Mucosa of descending colon (tissue), 3 donors: ENCODE data around the gene SOCS3. TPM values are rescaled to one million over a fixed set of nuclear protein-coding genes. Genes with fewer than 3 reads are reported as not detected.

Experiments
- ATAC-seq: fragments of 200-7000 bp; cut with Tn5 transposase; one replicate; pipeline ENCODE4 v1.9.1; 2020; ENCODE audit warnings: mild to moderate bottlenecking, moderate library complexity
- DNase-seq, 3 donors: peaks; one replicate each; pipeline ENCODE4 v3.0.0-alpha.2; 2020
- H3K36me3 ChIP-seq: fragments of 200-600 bp; one replicate; pipeline ENCODE4 v1.8.0; 2021; ENCODE audit warnings: low read depth, mild to moderate bottlenecking
- H3K4me1 ChIP-seq: fragments of 200-600 bp; one replicate; pipeline ENCODE4 v1.8.0; 2021; ENCODE audit warnings: low read depth, mild to moderate bottlenecking
- H3K4me3 ChIP-seq: fragments of 200-600 bp; one replicate; pipeline ENCODE4 v1.8.0; 2021; ENCODE audit warnings: mild to moderate bottlenecking
- H3K9me3 ChIP-seq: fragments of 200-600 bp; one replicate; pipeline ENCODE4 v1.8.0; 2021; ENCODE audit warnings: mild to moderate bottlenecking
- CTCF ChIP-seq: fragments of 200-600 bp; IDR thresholded peaks from one replicate; pipeline ENCODE4 v1.8.0; 2022; ENCODE audit warnings: antibody characterized with exemption, mild to moderate bottlenecking
- intact Hi-C, 2 donors: fragments of 100-400 bp; cut with DNase I in 1 of 2; cut with micrococcal nuclease in 1 of 2; formaldehyde crosslinking; loops; one replicate each; pipeline versions ENCODE4 v1.11.0 to v1.11.1; 2022; cut with DNase I, micrococcal nuclease
- total RNA-seq, 3 donors: library from RNA; stranded (reverse); fragmentation: NEBNext Ultra II Directional in 2 of 3; extraction: Animal tissue kit (Norgen Biotek cat#: 25700) in 2 of 3; gene quantifications; one replicate each; pipeline versions ENCODE4 v1.2.1 to v1.2.4, GENCODE V29; 2021 to 2023
- donor health status: DM: no; HTN: no; CAD: no; lungs with moderate emphysema.
- donor health status: DM: no; HTN: no; CAD: no.
- donor health status: DM: no; HTN: yes; CAD: no.

Gene SOCS3
- total RNA-seq, 3 donors from 2014 or later = 21.9 to 41.3 (median 23.2) TPM

GRCh38 chr17:78390241-78391050 lies 30.6 kb upstream of the SOCS3 start:
- H3K4me3 ChIP-seq = no peak overlapping the region
- peak in 1 of 3 donors; percentile 26 for DNase-seq
- peak; percentile 16 for ATAC-seq
- intact Hi-C loops = no loop called here
- H3K4me1 ChIP-seq = peaks cover 17% of the 10 kb centered on the region
- no peak for TF ChIP-seq CTCF
- no peaks in the 10 kb centered on the region for H3K36me3 ChIP-seq
- no peaks in the 10 kb centered on the region for H3K9me3 ChIP-seq

DNA sequence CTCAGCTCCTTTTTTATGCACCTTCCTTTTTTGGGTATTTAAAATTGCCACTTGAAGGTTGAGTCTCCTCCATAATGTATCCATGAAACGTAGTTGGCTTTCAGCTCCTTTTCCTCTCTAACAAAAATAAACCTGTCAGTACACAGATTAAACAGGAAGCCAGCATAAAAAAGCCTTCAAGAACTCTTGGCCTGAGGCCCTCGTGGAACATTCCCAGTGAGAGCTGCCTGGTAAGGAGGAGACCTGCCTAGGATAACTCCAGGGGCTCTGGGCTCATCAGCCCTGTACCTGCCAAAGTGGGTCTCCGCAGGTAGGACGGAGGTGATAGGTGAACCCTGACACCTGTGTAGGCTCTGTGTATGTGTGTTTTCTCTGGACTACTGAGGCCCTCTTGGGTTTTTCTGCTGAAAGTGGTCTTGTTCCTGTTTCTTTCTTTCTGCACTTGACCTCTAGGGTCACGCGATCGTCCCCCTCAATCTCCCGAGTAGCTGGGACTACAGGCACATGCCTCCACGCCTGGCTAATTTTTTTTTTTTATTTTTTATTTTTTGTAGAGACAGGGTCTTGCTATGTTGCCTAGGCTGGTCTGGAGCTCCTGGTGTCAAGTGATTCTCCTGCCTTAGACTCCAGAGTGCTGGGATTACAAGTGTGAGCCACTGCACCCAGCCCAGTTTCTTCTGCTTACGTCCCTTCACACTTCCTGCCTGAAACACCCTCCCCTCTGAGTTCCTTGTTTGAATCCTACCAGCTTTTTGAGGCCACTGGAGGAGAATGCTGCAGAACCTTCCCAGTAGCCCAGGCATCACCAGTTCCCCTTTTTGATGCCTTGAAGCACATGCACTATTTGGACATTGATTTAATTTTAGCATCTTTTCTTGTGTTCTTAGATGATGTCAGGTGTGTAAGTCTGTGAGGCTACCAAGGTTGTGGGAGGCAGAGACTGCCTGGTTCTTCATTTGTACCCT lies 28.4 kb upstream of the SOCS3 start:
- intact Hi-C loops = no loop called here
- Histone ChIP-seq H3K36me3 (no peaks in the 10 kb centered on the region), H3K4me1 (peaks cover 33% of the 10 kb centered on the region), H3K4me3 (no peak overlapping the region), H3K9me3 (no peaks in the 10 kb centered on the region)
- peak in 1 of 3 donors; percentile 21 for DNase-seq
- TF ChIP-seq CTCF = no peak
- peak; percentile 24 for ATAC-seq

- Histone ChIP-seq H3K4me1 (peaks cover 50% of the 10 kb centered on the region), H3K36me3 (no peaks in the 10 kb centered on the region), H3K4me3 (no peak overlapping the region), H3K9me3 (no peaks in the 10 kb centered on the region)
- no peak for ATAC-seq
- no peak for DNase-seq
- intact Hi-C loops = no loop called here
- TF ChIP-seq CTCF = no peak
These were observed 24.8 kb upstream of the SOCS3 start for GRCh38 chr17:78384479-78385175.

GRCh38 chr17:78383725-78384471 lies 24.0 kb upstream of the SOCS3 start:
- DNase-seq (peak; percentile 54 to 88 (median 54)), ATAC-seq (peak; percentile 48)
- H3K9me3 ChIP-seq = no peaks in the 10 kb centered on the region
- no peak for TF ChIP-seq CTCF
- H3K4me3 ChIP-seq = no peak overlapping the region
- intact Hi-C loops = no loop called here
- no peaks in the 10 kb centered on the region for H3K36me3 ChIP-seq
- H3K4me1 ChIP-seq = peaks cover 57% of the 10 kb centered on the region
